GM12878 (cell line): Measurements from ENCODE around the gene LEUTX. TPM values are rescaled to one million over a fixed set of nuclear protein-coding genes. Genes with fewer than 3 reads are reported as not detected.

Experiments
- ATAC-seq: fragments of 200-7000 bp; cut with Tn5 transposase; 3 replicates; pipeline ENCODE4 v1.9.1; 2020; ENCODE audit warnings: mild to moderate bottlenecking, moderate library complexity
- BruUV-seq: library from RNA; stranded (reverse); fragments of 400-500 nt; replicated peaks from 2 replicates; lab custom pipeline; 2021; lab: Mats Ljungman, UMichigan
- CTCF ChIA-PET: fragments of 300-600 bp; sonication (Branson Sonifier 250); formaldehyde crosslinking; extraction: SDS; loops from one replicate; lab custom pipeline; 2021; ENCODE audit warnings: inconsistent platforms; lab: Yijun Ruan, JAX
- POLR2A ChIA-PET: fragments of 350-600 bp; formaldehyde crosslinking; extraction: SDS; loops from one replicate; lab custom pipeline; 2021; ENCODE audit warnings: inconsistent platforms; lab: Charles Lee
- RAD21 ChIA-PET: fragments of 300-600 bp; sonication (Branson Sonifier 250); formaldehyde crosslinking; loops from one replicate; lab custom pipeline; 2023; ENCODE audit warnings: antibody characterized with exemption; ENCODE audit not compliant: unreplicated experiment; lab: Charles Lee
- SMC1A ChIA-PET: fragments of 300-600 bp; sonication (Branson Sonifier 250); formaldehyde crosslinking; loops from one replicate; lab custom pipeline; 2023; ENCODE audit not compliant: unreplicated experiment, uncharacterized antibody; lab: Charles Lee
- DNase-seq: peaks from one replicate; pipeline ENCODE4 v3.0.0-alpha.2; 2011; ENCODE audit warnings: low read depth, low spot score
- FAIRE-seq: peaks from 3 replicates; lab custom pipeline; 2011; peaks lifted over from hg19 to GRCh38; lab: Jason Lieb, UNC
- H2AFZ ChIP-seq: 2 replicates; pipeline ENCODE4 v1.6.0; 2011; ENCODE audit warnings: low read depth, low read length, control low read depth; ENCODE audit not compliant: control insufficient read depth
- H3K27ac ChIP-seq: 2 replicates; pipeline ENCODE4 v1.5.1; 2011; ENCODE audit warnings: control low read depth; ENCODE audit not compliant: control insufficient read depth, insufficient read depth
- H3K27me3 ChIP-seq, 2 experiments: replicated peaks in 1 of 2; 2 replicates each; pipeline versions ENCODE4 v1.6.0 to v1.6.1; 2011; ENCODE audit warnings: low read length in 1 of 2; ENCODE audit not compliant: control insufficient read depth in 2 of 2, insufficient read depth in 2 of 2
- H3K36me3 ChIP-seq, 2 experiments: 2 replicates each; pipeline ENCODE4 v1.5.1; 2011; ENCODE audit warnings: low read length in 1 of 2; ENCODE audit not compliant: control insufficient read depth in 2 of 2, insufficient read depth in 2 of 2
- H3K4me1 ChIP-seq: 2 replicates; pipeline ENCODE4 v1.6.1; 2011; ENCODE audit warnings: mild to moderate bottlenecking, low read length, moderate library complexity, mixed read lengths; ENCODE audit not compliant: control insufficient read depth, insufficient read depth
- H3K4me2 ChIP-seq: 2 replicates; pipeline ENCODE4 v1.6.0; 2011; ENCODE audit warnings: control low read depth; ENCODE audit not compliant: control insufficient read depth, insufficient read depth
- H3K4me3 ChIP-seq: fragments of 200-600 bp; sonication (generic); 2 replicates; pipeline ENCODE4 v1.5.1; 2016
- H3K79me2 ChIP-seq: 2 replicates; pipeline ENCODE4 v1.6.0; 2011; ENCODE audit warnings: low read length; ENCODE audit not compliant: control insufficient read depth, insufficient read depth
- H3K9ac ChIP-seq: 2 replicates; pipeline ENCODE4 v1.8.0; 2011; ENCODE audit warnings: low read length, control low read depth, mixed read lengths; ENCODE audit not compliant: control insufficient read depth, insufficient read depth
- H3K9me3 ChIP-seq: replicated peaks from 3 replicates; pipeline ENCODE4 v1.5.1; 2011; ENCODE audit warnings: mild to moderate bottlenecking, low read length; ENCODE audit not compliant: control insufficient read depth, insufficient read depth
- H4K20me1 ChIP-seq: 2 replicates; pipeline ENCODE4 v1.6.0; 2011; ENCODE audit not compliant: control insufficient read depth, insufficient read depth
- CEBPZ ChIP-seq: fragments of 150-350 bp; IDR thresholded peaks from 2 replicates; pipeline ENCODE4 v1.6.1; 2016; ENCODE audit warnings: low read depth, low read length
- EP300 ChIP-seq, 2 experiments: fragments of 150-350 bp in 1 of 2; IDR thresholded peaks; 2 replicates each; pipeline ENCODE4 v1.6.1; 2011 to 2012; ENCODE audit warnings: low read depth in 2 of 2, low read length in 2 of 2, borderline replicate concordance in 1 of 2, improper control_type of control experiment in 1 of 2, inconsistent platforms in 1 of 2; ENCODE audit not compliant: control insufficient read depth in 1 of 2
- HCFC1 ChIP-seq: fragments of 150-350 bp; IDR thresholded peaks from 2 replicates; pipeline ENCODE4 v1.6.1; 2014; ENCODE audit warnings: low read length
- HDAC6 ChIP-seq: fragments of 200-600 bp; sonication (generic); IDR thresholded peaks from one replicate; pipeline ENCODE4 v1.8.0; 2017; ENCODE audit warnings: antibody characterized with exemption; ENCODE audit not compliant: unreplicated experiment
- JUND ChIP-seq: IDR thresholded peaks from 2 replicates; pipeline ENCODE4 v1.6.1; 2012; ENCODE audit warnings: low read depth, mild to moderate bottlenecking, low read length, improper control_type of control experiment, moderate library complexity
- MYB ChIP-seq: fragments of 150-350 bp; IDR thresholded peaks from 2 replicates; pipeline ENCODE4 v1.6.1; 2014; ENCODE audit warnings: mild to moderate bottlenecking, low read depth, low read length, borderline replicate concordance
- NFIC ChIP-seq: IDR thresholded peaks from 2 replicates; pipeline ENCODE4 v1.6.1; 2012; ENCODE audit warnings: low read depth, mild to moderate bottlenecking, inconsistent platforms, low read length, moderate library complexity
- NFYA ChIP-seq: IDR thresholded peaks from 2 replicates; pipeline ENCODE4 v1.6.1; 2011; ENCODE audit warnings: low read depth, mild to moderate bottlenecking, low read length, improper control_type of control experiment, borderline replicate concordance
- PAX8 ChIP-seq: fragments of 450-650 bp; IDR thresholded peaks from 2 replicates; pipeline ENCODE4 v1.6.1; 2017; ENCODE audit warnings: mild to moderate bottlenecking, moderate library complexity
- POLR2AphosphoS5 ChIP-seq: IDR thresholded peaks from 2 replicates; pipeline ENCODE4 v1.6.1; 2011; ENCODE audit warnings: mild to moderate bottlenecking, low read length, inconsistent platforms
- RELA ChIP-seq: fragments of 450-650 bp; IDR thresholded peaks from 2 replicates; pipeline ENCODE4 v1.8.0; 2014; ENCODE audit warnings: borderline replicate concordance; ENCODE audit not compliant: partially characterized antibody
- SMARCA5 ChIP-seq: fragments of 450-650 bp; IDR thresholded peaks from 2 replicates; pipeline ENCODE4 v1.6.1; 2017; ENCODE audit warnings: mild to moderate bottlenecking
- SREBF2 ChIP-seq: IDR thresholded peaks from 2 replicates; pipeline ENCODE4 v1.6.1; 2012; ENCODE audit warnings: mild to moderate bottlenecking, low read length
- STAT1 ChIP-seq: fragments of 450-650 bp; conservative IDR thresholded peaks from 2 replicates; pipeline ENCODE4 v1.6.1; 2014; ENCODE audit warnings: antibody characterized with exemption, mild to moderate bottlenecking
- SUZ12 ChIP-seq: fragments of 200-600 bp; sonication (generic); IDR thresholded peaks from one replicate; pipeline ENCODE4 v1.6.1; 2018; ENCODE audit warnings: antibody characterized with exemption, mild to moderate bottlenecking; ENCODE audit not compliant: unreplicated experiment
- TBL1XR1 ChIP-seq: IDR thresholded peaks from 2 replicates; pipeline ENCODE4 v1.6.1; 2012; ENCODE audit warnings: low read depth, low read length, improper control_type of control experiment
- ZBTB4 ChIP-seq: fragments of 450-650 bp; formaldehyde crosslinking; IDR thresholded peaks from 2 replicates; pipeline ENCODE4 v1.4.0; 2022; ENCODE audit warnings: mild to moderate bottlenecking, moderate library complexity
- WGBS: methylation state at CpG from one replicate; pipeline ENCODE4 v1.1.6; 2016; ENCODE audit warnings: low lambda C conversion rate; ENCODE audit not compliant: insufficient replicate concordance, insufficient coverage; ENCODE audit errors: missing lambda C conversion rate; 5-methylcytosine and 5-hydroxymethylcytosine counted together
- in situ Hi-C: fragments of 300-500 bp; cut with MboI; formaldehyde crosslinking; loops from 9 replicates; pipeline ENCODE4 v1.14.3; 2018; ENCODE audit warnings: mixed read lengths
- intact Hi-C: fragments of 100-400 bp; cut with micrococcal nuclease; formaldehyde crosslinking; loops from one replicate; pipeline ENCODE4 v1.14.2; 2022; ENCODE audit not compliant: unreplicated experiment
- polyA plus RNA-seq, 11 experiments: library from polyadenylated mRNA; depleted of rRNA in 4 of 11; unstranded in 6 of 11; stranded (reverse) in 5 of 11; fragments of >200 nt; fragmentation: Nextera tagmentation in 4 of 11; fragmentation: Illumina TruSeq in 1 of 11; extraction: Ambion mirVana in 4 of 11; extraction: Trizol in 1 of 11; gene quantifications; 1 replicate in 1 of 11; 2 replicates in 10 of 11; pipeline versions ENCODE4 v1.2.1 to v1.2.3, GENCODE V29; 2011 to 2016; ENCODE audit warnings: inconsistent platforms in 2 of 11, missing spikeins in 2 of 11, low read depth in 1 of 11
- total RNA-seq, 4 experiments: library from RNA; depleted of rRNA in 3 of 4; stranded (reverse); fragments of >200 nt in 3 of 4; fragmentation: Illumina TruSeq in 1 of 4; extraction: Trizol in 1 of 4; gene quantifications; 2 replicates each; pipeline versions ENCODE4 v1.2.1 to v1.2.3, GENCODE V29; 2013 to 2021

The LEUTX gene
- total and polyA plus RNA-seq, 10 of the 15 experiments (the other 5 are each of a cell fraction or from before 2014, with no cell fraction given), result 0.29 to 0.46 (median 0.40) TPM; not detected in 4

GRCh38 chr19:39830406-39830805 lies 51.8 kb downstream of the LEUTX start:
- POLR2A ChIA-PET, result interaction anchor here (0.8 kb wide), 1 partner anchor 155 kb away, joined by 3 read pairs; no protein-coding TSS in a partner anchor
- DNase-seq (no peak), ATAC-seq (no peak), FAIRE-seq (no peak)
- WGBS, result 96% methylated on average over 18 of the region's 18 CpGs
- in situ Hi-C loops (no loop called here), intact Hi-C loops (no loop called here)
- H3K27ac ChIP-seq, result no peak overlapping the region
- H3K4me1 ChIP-seq, result peaks cover 20% of the 10 kb centered on the region
- peaks cover 15% of the 10 kb centered on the region for H3K79me2 ChIP-seq
- no TSS peak for BruUV-seq
- no peak overlapping the region for H3K4me3 ChIP-seq
- H4K20me1 ChIP-seq, result no peaks in the 10 kb centered on the region
- RAD21 ChIA-PET, result interaction anchor here (1.4 kb wide), 1 partner anchor 28 kb away, joined by 3 read pairs; no protein-coding TSS in a partner anchor
- no peak overlapping the region for H3K4me2 ChIP-seq
- H2AFZ ChIP-seq, result no peak overlapping the region
- no peak overlapping the region for H3K9ac ChIP-seq
- SMC1A ChIA-PET, result interaction anchor here (1.9 to 2.2 kb wide), 2 partner anchors 13 to 15 kb away, joined by 4 to 6 read pairs; no protein-coding TSS in a partner anchor
- CTCF ChIA-PET, result interaction anchor here (2.9 to 4.1 kb wide), 2 partner anchors 13 to 38 kb away, joined by 9 to 19 read pairs; no protein-coding TSS in a partner anchor
- H3K36me3 ChIP-seq, result peaks cover 25 to 26% of the 10 kb centered on the region in 2 experiments
- no peaks in the 10 kb centered on the region for H3K27me3 ChIP-seq
- H3K9me3 ChIP-seq, result no peaks in the 10 kb centered on the region
- no peak for TF ChIP-seq MYB
- TF ChIP-seq STAT1, result no peak
- TF ChIP-seq ZBTB4 (CRISPR knock-in tag), result no peak
- TF ChIP-seq NFYA, result no peak
- TF ChIP-seq SMARCA5, result no peak
- no peak for TF ChIP-seq HDAC6
- no peak for TF ChIP-seq HCFC1
- TF ChIP-seq PAX8, result no peak
- no peak for TF ChIP-seq SREBF2
- TF ChIP-seq EP300 (IDR thresholded peaks at IDR 0.05; ENCODE audit: borderline replicate concordance in 1 of 2, control insufficient read depth in 1 of 2, low read depth in 2 of 2, low read length in 2 of 2), result no peak
- TF ChIP-seq POLR2AphosphoS5, result no peak
- TF ChIP-seq NFIC, result no peak
- TF ChIP-seq JUND, result no peak
- no peak for TF ChIP-seq RELA
- TF ChIP-seq SUZ12, result no peak
- TF ChIP-seq CEBPZ, result no peak
- no peak for TF ChIP-seq TBL1XR1
